H9 (cell line): ENCODE data around the gene ATP5PB. TPM values are rescaled to one million over a fixed set of nuclear protein-coding genes. Genes with fewer than 3 reads are reported as not detected.
A peak's percentile ranks its signal among the peaks of the same experiment; 100 is the strongest.

Source experiments
- DNase-seq: peaks from one replicate; pipeline ENCODE4 v3.0.0-alpha.2; 2017
- H2AFZ ChIP-seq: one replicate; pipeline ENCODE4 v1.6.1; 2013; ENCODE audit warnings: mild to moderate bottlenecking, low read length, control low read depth, moderate library complexity
- H2AK5ac ChIP-seq: 2 replicates; pipeline ENCODE4 v1.6.1; 2013; ENCODE audit warnings: low read length, control low read depth, mixed read lengths; ENCODE audit not compliant: insufficient read length
- H2BK120ac ChIP-seq: one replicate; pipeline ENCODE4 v1.6.1; 2013; ENCODE audit warnings: low read depth, mild to moderate bottlenecking, low read length, control low read depth, inconsistent platforms; ENCODE audit not compliant: poor library complexity, severe bottlenecking
- H2BK12ac ChIP-seq: 2 replicates; pipeline ENCODE4 v1.6.1; 2013; ENCODE audit warnings: low read length, control low read depth, mixed read lengths, low read depth; ENCODE audit not compliant: insufficient read length
- H2BK15ac ChIP-seq: 2 replicates; pipeline ENCODE4 v1.6.1; 2013; ENCODE audit warnings: low read depth, low read length, control low read depth
- H2BK20ac ChIP-seq: one replicate; pipeline ENCODE4 v1.6.1; 2013; ENCODE audit warnings: low read depth, mild to moderate bottlenecking, low read length, control low read depth, inconsistent platforms; ENCODE audit not compliant: poor library complexity, severe bottlenecking
- H2BK5ac ChIP-seq: 2 replicates; pipeline ENCODE4 v1.6.1; 2013; ENCODE audit warnings: low read length, control low read depth, mixed read lengths; ENCODE audit not compliant: insufficient read length
- H3K14ac ChIP-seq: 2 replicates; pipeline ENCODE4 v1.6.1; 2013; ENCODE audit warnings: low read length, control low read depth; ENCODE audit not compliant: insufficient read depth
- H3K18ac ChIP-seq: 2 replicates; pipeline ENCODE4 v1.6.1; 2013; ENCODE audit warnings: low read depth, mild to moderate bottlenecking, mixed read lengths, low read length, control low read depth; ENCODE audit not compliant: insufficient read length
- H3K23ac ChIP-seq: 2 replicates; pipeline ENCODE4 v1.6.1; 2013; ENCODE audit warnings: low read length, control low read depth, mixed read lengths, low read depth; ENCODE audit not compliant: insufficient read length
- H3K23me2 ChIP-seq: 2 replicates; pipeline ENCODE4 v1.6.1; 2013; ENCODE audit warnings: low read depth, mild to moderate bottlenecking, mixed read lengths, low read length, control low read depth; ENCODE audit not compliant: insufficient read length, poor library complexity, severe bottlenecking
- H3K27ac ChIP-seq: 2 replicates; pipeline ENCODE4 v1.5.1; 2013; ENCODE audit warnings: low read length, control low read depth, mixed read lengths, low read depth; ENCODE audit not compliant: insufficient read length
- H3K27me3 ChIP-seq: 2 replicates; pipeline ENCODE4 v1.6.1; 2013; ENCODE audit warnings: low read length, control low read depth, inconsistent platforms; ENCODE audit not compliant: insufficient read depth
- H3K4ac ChIP-seq: 2 replicates; pipeline ENCODE4 v1.6.1; 2013; ENCODE audit warnings: low read depth, mild to moderate bottlenecking, control low read depth, inconsistent platforms, low read length, moderate library complexity
- H3K4me1 ChIP-seq: 2 replicates; pipeline ENCODE4 v1.6.1; 2013; ENCODE audit warnings: low read length, control low read depth, inconsistent platforms; ENCODE audit not compliant: insufficient read depth
- H3K4me2 ChIP-seq: 2 replicates; pipeline ENCODE4 v1.6.1; 2013; ENCODE audit warnings: low read length, control low read depth, mixed read lengths; ENCODE audit not compliant: insufficient read length, insufficient read depth
- H3K56ac ChIP-seq: 2 replicates; pipeline ENCODE4 v1.6.1; 2013; ENCODE audit warnings: low read depth, mild to moderate bottlenecking, mixed read lengths, low read length, control low read depth; ENCODE audit not compliant: insufficient read length
- H3K79me1 ChIP-seq: 2 replicates; pipeline ENCODE4 v1.6.1; 2013; ENCODE audit warnings: low read depth, mild to moderate bottlenecking, moderate library complexity, low read length, control low read depth, inconsistent platforms; ENCODE audit not compliant: insufficient read depth, poor library complexity, severe bottlenecking
- H3K79me2 ChIP-seq: 2 replicates; pipeline ENCODE4 v1.6.1; 2013; ENCODE audit warnings: low read length, control low read depth, inconsistent platforms; ENCODE audit not compliant: insufficient read depth
- H3K9ac ChIP-seq: 2 replicates; pipeline ENCODE4 v1.6.1; 2013; ENCODE audit warnings: low read length, control low read depth, mixed read lengths; ENCODE audit not compliant: insufficient read length; ENCODE audit errors: extremely low read depth
- H3K9me3 ChIP-seq: one replicate; pipeline ENCODE4 v1.6.1; 2013; ENCODE audit warnings: low read depth, low read length, inconsistent platforms; ENCODE audit not compliant: control insufficient read depth
- H3T11ph ChIP-seq: one replicate; pipeline ENCODE4 v1.6.1; 2013; ENCODE audit warnings: mild to moderate bottlenecking, low read length, control low read depth, inconsistent platforms
- H4K20me1 ChIP-seq: one replicate; pipeline ENCODE4 v1.6.1; 2013; ENCODE audit not compliant: control insufficient read depth, insufficient read length, insufficient read depth
- H4K5ac ChIP-seq: 2 replicates; pipeline ENCODE4 v1.6.1; 2013; ENCODE audit warnings: low read depth, mild to moderate bottlenecking, mixed read lengths, low read length, control low read depth; ENCODE audit not compliant: insufficient read length
- H4K8ac ChIP-seq: replicated peaks from 2 replicates; pipeline ENCODE4 v1.6.1; 2013; ENCODE audit warnings: low read length, control low read depth, mixed read lengths, low read depth; ENCODE audit not compliant: insufficient read length
- H4K91ac ChIP-seq: 2 replicates; pipeline ENCODE4 v1.6.1; 2013; ENCODE audit warnings: low read depth, mild to moderate bottlenecking, moderate library complexity, mixed read lengths, low read length, control low read depth; ENCODE audit not compliant: insufficient read length
- H3K27ac Mint-ChIP-seq, 3 experiments: 2 replicates in 2 of 3; 3 replicates in 1 of 3; pipeline ENCODE4 v1.8.0; 2020 to 2021; ENCODE audit warnings: mixed read lengths in 3 of 3, mild to moderate bottlenecking in 1 of 3, moderate library complexity in 1 of 3
- H3K27me3 Mint-ChIP-seq: 2 replicates; pipeline ENCODE4 v1.8.0; 2021; ENCODE audit warnings: low read depth, mild to moderate bottlenecking, moderate library complexity, mixed read lengths
- H3K36me3 Mint-ChIP-seq, 3 experiments: 2 replicates in 2 of 3; 3 replicates in 1 of 3; pipeline ENCODE4 v1.8.0; 2020 to 2021; ENCODE audit warnings: low read depth in 3 of 3, mixed read lengths in 3 of 3; ENCODE audit not compliant: insufficient read depth in 1 of 3
- H3K4me1 Mint-ChIP-seq, 2 experiments: 2 replicates each; pipeline ENCODE4 v1.8.0; 2020; ENCODE audit warnings: mixed read lengths in 2 of 2
- H3K4me3 Mint-ChIP-seq, 2 experiments: 2 replicates in 1 of 2; 3 replicates in 1 of 2; pipeline ENCODE4 v1.8.0; 2020 to 2021; ENCODE audit warnings: mild to moderate bottlenecking in 2 of 2, mixed read lengths in 2 of 2, moderate library complexity in 1 of 2
- H3K9me3 Mint-ChIP-seq, 2 experiments: 2 replicates in 1 of 2; 3 replicates in 1 of 2; pipeline ENCODE4 v1.8.0; 2020; ENCODE audit warnings: mild to moderate bottlenecking in 2 of 2, mixed read lengths in 2 of 2, moderate library complexity in 1 of 2
- CTCF ChIP-seq: fragments of 200-600 bp; sonication (generic); conservative IDR thresholded peaks from 3 replicates; pipeline ENCODE4 v1.8.0; 2021; ENCODE audit warnings: antibody characterized with exemption, mild to moderate bottlenecking
- WGBS: extraction: QIAGEN DNeasy Blood & Tissue Kit; methylation state at CpG from one replicate; pipeline ENCODE4 v1.1.7; 2013; ENCODE audit warnings: missing lambda C conversion rate, low lambda C conversion rate, mixed read lengths; ENCODE audit not compliant: insufficient read length; ENCODE audit errors: extremely low coverage; 5-methylcytosine and 5-hydroxymethylcytosine counted together
- total RNA-seq: library from RNA; stranded (reverse); gene quantifications from 2 replicates; pipeline ENCODE4 v1.2.1, GENCODE V29; 2021

Gene ATP5PB
- total RNA-seq, 1 experiment from 2014 or later: 250 TPM

GRCh38 chr1:111480674-111481073 lies 31.4 kb downstream of the ATP5PB start:
- no peak for TF ChIP-seq CTCF
- Histone ChIP-seq H3K27me3 (no peaks in the 10 kb centered on the region), H2BK120ac (no peak overlapping the region), H3K23ac (no peak overlapping the region), H3T11ph (no peak overlapping the region), H3K56ac (no peak overlapping the region), H4K8ac (no peak overlapping the region), H2BK15ac (no peak overlapping the region), H3K79me1 (no peaks in the 10 kb centered on the region), H3K4me1 (no peaks in the 10 kb centered on the region), H3K18ac (no peak overlapping the region), H2BK12ac (no peak overlapping the region), H3K14ac (no peak overlapping the region), H2BK5ac (no peak overlapping the region), H3K4me2 (no peak overlapping the region), H4K91ac (no peak overlapping the region), H2AFZ (no peak overlapping the region), H4K5ac (no peak overlapping the region), H4K20me1 (no peaks in the 10 kb centered on the region), H3K79me2 (no peaks in the 10 kb centered on the region), H3K27ac (no peak overlapping the region), H2BK20ac (no peak overlapping the region), H3K9ac (no peak overlapping the region), H3K23me2 (no peaks in the 10 kb centered on the region), H2AK5ac (no peak overlapping the region), H3K4ac (no peak overlapping the region), H3K9me3 (no peaks in the 10 kb centered on the region)
- WGBS: no CpG with 5 or more reads among the region's 1 CpG
- Mint-ChIP-seq H3K4me1 (no peaks in the 10 kb centered on the region), H3K9me3 (no peaks in the 10 kb centered on the region), H3K4me3 (no peak overlapping the region), H3K27me3 (no peaks in the 10 kb centered on the region; the same call in 1 of the 2 replicates), H3K36me3 (no peaks in the 10 kb centered on the region), H3K27ac (peak overlapping the region in 1 of 3 experiments; percentile 62; a peak in 1 of 7 replicates)
- DNase-seq: no peak
